Stimulated activated CD8-positive, alpha-beta memory T cell treated with anti-CD3 and anti-CD28 coated beads, Interleukin-4, amount 100 ng/mL, for 24 hours (primary cell): ENCODE data around the gene COPZ2.
"Not testable (repeated sequence)": the region's sequence is repeated elsewhere in the genome, so short reads cannot be mapped to it uniquely, and the experiment has no call there.

Source experiments
- DNase-seq: peaks from one replicate; pipeline ENCODE4 v3.0.0-alpha.2; 2020; ENCODE audit warnings: low read depth

The COPZ2 gene

DNA sequence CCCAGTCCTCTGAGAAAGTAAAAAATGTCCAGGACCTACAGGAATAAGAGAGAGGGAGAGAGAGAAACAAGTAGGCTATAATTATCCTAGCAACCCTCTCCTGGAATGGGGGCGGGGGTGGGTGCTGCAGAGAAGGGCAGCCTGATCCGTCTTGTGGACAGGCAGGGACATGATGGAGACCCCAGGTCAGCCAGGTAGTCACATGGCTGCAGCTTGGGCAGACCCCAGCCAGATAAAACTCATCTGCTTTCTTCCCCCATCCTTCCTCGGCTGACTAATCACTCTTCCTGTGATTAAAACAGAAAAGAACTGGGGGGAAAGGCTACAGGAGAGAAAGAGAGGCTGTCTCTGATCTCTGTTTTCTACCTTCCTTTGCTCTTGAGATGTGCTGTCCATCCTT is 32.6 kb downstream of the COPZ2 start:
- DNase-seq, result no peak

DNA sequence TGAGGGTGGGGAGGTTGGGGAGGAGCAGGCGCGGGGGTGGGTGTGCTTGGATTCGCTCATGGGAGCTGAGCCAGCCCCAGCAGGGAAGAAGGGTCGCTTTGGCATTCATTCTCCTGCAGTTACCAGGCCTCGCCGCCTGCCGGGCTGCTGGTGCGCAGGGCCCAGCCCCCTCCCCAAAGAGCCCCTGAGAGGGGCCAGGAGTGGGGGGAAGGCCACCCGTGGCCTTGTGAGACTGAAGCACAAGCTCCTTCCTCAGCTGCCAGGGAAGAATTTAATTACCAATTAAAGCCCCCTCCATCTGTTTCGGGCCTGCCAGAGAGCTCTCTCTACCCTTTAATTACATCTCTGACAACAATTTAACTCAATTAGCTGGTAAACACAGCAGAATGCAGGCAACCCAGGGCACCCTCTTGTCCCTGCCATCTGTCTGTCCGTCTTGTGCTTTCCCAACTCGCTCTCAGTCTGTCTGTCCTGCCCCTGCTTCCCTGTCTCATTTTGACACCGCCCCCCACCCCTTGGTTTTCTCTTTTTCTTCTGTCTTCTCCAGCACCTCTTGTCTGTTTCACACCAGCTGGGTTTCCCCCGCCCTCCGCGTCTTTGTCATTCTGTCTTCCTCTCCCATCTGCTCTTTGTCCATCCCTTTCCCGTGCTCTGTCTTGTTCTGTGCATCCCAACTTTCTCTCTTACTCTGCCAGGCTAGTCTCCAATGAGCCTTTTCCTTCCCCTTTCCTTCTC is 34.0 kb downstream of the COPZ2 start:
- DNase-seq, result no peak

GRCh38 chr17:48002916-48003416 is 34.6 kb downstream of the COPZ2 start:
- DNase-seq, result no peak

- no peak for DNase-seq
Measured at GRCh38 chr17:48002266-48002915, 35.2 kb downstream of the COPZ2 start.

GRCh38 chr17:48001657-48002056 is 35.9 kb downstream of the COPZ2 start:
- DNase-seq, result not testable (repeated sequence)

DNA sequence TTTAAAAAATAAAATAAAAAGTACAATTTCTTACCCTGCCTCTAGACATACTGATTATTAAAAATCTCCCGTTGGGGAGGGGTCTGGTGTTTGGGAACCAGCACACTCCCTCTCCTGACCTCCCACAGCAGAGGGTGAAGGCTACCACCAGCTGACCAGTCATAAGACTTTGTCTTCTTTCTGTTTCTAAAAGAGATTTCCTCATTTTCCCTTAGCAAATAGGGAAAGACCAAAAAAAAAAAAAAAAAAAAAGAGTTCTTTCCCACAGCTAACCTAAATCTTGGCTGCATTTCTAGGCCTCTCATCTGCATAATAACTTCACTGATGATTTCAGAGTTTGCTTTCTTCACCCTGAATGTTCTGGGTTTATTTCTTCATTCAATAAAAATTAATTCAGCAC is 36.4 kb downstream of the COPZ2 start:
- no peak for DNase-seq

GRCh38 chr17:47999582-47999981 is 38.0 kb downstream of the COPZ2 start:
- DNase-seq, result no peak

DNA sequence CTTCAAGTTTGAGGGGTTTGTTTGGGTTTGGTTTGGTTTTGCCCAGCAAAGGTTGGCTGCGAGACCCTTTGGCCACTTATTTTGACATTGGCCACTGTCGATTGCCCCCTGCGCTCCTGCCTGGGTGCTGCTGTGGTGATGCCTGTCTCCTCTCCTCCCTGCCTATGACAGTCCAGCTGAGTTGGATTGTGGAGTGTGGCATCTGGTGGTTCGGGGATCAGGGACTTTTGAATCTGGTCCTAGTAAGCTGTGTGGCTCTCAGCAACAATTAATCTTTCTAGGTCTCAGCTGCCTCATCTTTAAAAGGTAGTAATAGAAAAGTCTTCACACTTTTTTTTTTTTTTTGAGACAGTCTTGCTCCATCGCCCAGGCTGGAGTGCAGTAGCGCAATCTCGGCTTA is 39.6 kb downstream of the COPZ2 start:
- no peak for DNase-seq

GRCh38 chr17:47997586-47997985 is 40.0 kb downstream of the COPZ2 start:
- DNase-seq, result no peak

DNA sequence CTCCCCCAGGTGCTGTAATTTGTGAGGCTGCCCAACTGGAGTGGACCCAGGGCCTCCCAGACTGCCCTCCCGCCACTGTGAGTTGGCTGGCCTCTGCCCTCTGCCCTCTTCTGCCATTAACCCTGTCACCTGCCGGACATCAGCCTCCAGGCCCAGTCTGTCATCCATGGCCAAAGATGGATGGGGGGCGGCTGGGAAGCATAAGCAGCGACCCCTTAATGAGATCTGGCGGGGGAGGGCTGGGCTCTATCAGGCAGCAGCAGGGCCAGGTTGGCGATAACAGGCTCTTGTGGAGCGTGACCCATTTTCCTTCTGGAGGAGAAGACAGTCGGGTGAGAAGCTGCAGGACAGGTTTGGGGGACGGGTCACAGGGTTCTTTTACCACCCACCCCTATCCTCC is 41.4 kb downstream of the COPZ2 start:
- no peak for DNase-seq

GRCh38 chr17:47995241-47995935 is 42.2 kb downstream of the COPZ2 start:
- DNase-seq, result no peak

- DNase-seq, result no peak
Measured at GRCh38 chr17:47994724-47995123, 42.9 kb downstream of the COPZ2 start.

GRCh38 chr17:47993964-47994363 is 43.6 kb downstream of the COPZ2 start:
- DNase-seq, result no peak

DNA sequence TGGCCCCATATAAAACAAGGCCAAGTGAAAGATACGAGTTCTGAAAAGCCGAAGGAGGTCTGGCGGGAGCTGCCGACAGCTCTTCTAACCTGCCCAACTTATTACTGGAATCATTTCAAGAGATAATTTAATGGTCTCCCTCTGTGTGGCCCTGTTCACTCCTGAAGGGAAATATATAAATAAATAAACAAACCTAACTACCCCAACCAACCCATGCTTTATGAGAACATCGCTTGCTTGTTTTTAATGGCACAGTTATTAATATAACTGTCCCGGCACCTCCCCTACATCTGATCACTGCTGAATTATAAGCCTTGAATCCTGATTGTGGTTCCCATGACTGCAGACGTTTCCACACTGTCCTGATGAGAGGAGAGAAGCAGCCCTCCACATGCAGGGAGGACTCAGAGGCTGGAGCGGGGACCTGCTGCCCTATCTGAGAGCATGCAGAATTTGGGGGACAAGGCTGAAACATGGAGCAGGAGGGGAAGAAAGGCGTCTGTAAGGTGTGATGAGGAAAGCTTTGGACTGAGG is 44.5 kb downstream of the COPZ2 start:
- DNase-seq, result no peak

GRCh38 chr17:47992216-47992615 is 45.4 kb downstream of the COPZ2 start:
- no peak for DNase-seq

GRCh38 chr17:47990962-47991731 is 46.5 kb downstream of the COPZ2 start:
- no peak for DNase-seq

DNA sequence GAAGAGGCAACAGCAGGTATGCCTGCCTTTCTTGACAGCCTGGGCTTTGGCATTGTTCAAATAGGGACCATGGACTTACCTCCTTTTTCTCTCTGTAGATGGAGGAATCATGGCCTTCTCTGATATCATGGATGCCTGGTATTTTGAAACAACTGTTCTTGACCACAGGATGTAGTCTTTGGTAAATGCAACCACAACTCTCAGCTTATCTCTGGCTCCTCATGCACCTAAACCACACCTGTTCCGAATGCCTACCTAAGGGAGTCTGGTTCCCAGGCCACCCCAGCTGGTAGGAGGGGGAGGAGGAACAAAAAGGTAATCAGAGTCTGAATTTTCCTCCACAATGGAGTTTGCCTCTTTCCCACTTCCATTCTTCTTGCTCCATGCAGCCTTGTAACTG is 47.9 kb downstream of the COPZ2 start:
- DNase-seq, result no peak

GRCh38 chr17:47989159-47989558 is 48.4 kb downstream of the COPZ2 start:
- DNase-seq, result no peak

DNA sequence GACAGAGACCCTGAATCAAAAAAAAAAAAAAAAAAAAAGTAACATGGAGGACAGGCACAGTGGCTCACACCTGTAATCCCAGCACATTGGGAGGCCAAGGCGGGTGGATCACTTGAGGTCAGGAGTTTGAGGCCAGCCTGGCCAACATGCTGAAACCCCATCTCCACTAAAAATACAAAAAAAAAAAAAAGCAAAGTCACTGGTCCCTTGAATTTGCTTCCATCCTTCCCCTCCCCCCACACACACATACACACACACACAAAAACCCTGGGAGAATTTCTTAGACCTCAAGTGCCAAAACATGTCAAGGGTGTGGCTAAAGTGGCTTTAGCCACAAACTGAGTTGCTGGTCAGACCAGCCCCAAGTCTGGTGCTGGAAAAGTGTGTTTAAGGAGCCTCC is 49.2 kb downstream of the COPZ2 start:
- DNase-seq, result not testable (repeated sequence)

DNA sequence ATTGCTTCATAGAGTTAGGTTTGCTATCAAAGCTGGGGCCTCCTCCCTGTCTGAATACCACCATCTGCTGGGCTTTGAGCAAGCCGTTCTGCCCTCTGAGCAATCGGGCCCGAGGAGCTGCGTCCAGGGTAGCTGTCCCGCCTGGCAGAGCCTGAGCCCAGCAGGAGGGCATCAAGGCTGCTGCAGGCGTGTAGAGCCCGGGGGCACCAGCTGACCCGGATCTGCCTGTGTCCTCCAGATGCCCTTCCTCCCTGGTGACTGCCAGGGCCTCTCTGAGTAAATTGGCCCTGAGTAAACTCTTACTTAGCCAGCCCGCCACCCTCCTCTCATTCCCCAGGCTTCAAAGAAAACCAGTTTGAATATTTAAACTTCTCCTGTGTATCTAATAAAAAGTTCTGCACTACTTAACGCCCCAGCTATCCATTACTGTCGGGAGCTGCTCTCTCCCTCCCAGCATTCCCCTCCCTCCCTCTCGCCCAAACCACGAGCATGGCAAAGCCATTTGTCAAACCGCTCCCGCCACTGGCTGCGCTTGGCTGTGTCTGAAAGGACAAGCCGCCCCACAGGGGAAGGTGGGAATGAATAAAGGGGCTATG is 50.3 kb downstream of the COPZ2 start:
- DNase-seq, result no peak

DNA sequence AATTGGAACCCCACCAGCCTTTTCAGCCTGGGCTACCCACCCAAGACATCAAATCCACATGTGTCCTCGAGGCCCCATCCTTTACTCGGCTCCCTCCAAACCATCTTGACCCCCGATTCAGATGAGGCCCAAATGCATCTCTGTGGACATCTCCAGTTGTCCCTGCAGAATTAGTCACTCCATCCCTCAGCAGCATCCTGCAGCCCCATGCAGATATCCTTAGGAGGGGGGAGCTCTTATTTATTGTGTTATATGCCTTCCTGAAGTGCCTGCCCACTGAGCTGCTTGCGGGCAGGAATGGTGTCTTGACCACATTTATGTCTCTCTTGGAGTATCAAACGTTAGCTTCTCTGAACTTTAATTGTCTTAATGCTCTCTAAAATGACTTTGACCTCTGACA is 51.1 kb downstream of the COPZ2 start:
- DNase-seq, result no peak
